ENCODE data around the gene OR1I1.

DNA sequence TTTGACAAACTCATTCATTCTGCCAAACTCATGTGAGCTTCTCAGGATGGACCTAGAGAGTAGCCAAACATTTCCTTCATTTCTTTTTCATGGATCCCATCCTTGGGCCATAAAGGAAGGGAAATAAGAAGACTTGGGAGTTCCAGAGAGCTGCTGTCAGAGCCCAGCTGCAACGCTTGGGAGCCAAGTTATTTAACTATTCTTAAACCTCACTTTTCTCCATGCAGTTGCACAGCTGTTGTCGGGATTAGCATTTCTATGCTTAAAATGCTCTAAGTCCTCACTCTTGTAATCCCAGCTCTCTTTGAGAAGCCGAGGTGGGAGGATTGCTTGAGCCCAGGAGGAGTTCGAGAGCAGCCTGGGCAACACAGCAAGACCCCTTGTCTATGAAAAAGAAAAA lies 44.4 kb upstream of the OR1I1 start:
- TF ChIP-seq POLR2A (IDR thresholded peaks at IDR 0.05; ENCODE audit: low read depth, low read length) (no peak), POLR2AphosphoS5 (IDR thresholded peaks at IDR 0.05; ENCODE audit: low read depth, low read length) (no peak)
